ENCODE measurements around the gene CD200.
"Not testable (repeated sequence)": the region's sequence is repeated elsewhere in the genome, so short reads cannot be mapped to it uniquely, and the experiment has no call there.

Gene CD200

GRCh38 chr3:112390783-112391641 is 58.1 kb downstream of the CD200 start:
- DNase-seq (ENCODE audit: low read depth), result peak; percentile 72

GRCh38 chr3:112391648-112392047 is 58.7 kb downstream of the CD200 start:
- DNase-seq (ENCODE audit: low read depth), result no peak

- no peak for DNase-seq (ENCODE audit: low read depth)
Observed at GRCh38 chr3:112392393-112393359, 59.7 kb downstream of the CD200 start.

- no peak for DNase-seq (ENCODE audit: low read depth)
Observed at GRCh38 chr3:112393360-112393728, 60.4 kb downstream of the CD200 start.

GRCh38 chr3:112394003-112394640 is 61.2 kb downstream of the CD200 start:
- DNase-seq (ENCODE audit: low read depth), result peak; percentile 59

GRCh38 chr3:112395181-112395895 is 62.4 kb downstream of the CD200 start:
- peak; percentile 25 for DNase-seq (ENCODE audit: low read depth)

DNA sequence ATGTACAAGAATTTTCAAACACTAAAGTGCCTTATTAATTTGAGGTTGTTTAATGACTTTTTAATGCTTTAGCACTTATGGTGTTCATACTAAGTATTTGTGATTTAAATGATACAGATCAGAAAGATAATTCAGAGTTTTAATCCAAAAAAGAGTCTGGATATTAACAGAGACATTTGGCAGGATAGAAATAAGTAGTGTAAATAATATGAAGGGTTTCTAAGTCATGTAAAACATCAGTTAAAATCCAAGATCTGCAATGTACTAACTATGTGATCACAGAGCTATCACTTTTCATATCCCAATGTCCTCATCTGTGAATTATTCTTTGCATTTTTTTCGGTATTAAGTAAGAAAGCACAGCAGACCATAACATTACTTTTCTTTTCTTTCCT is 62.9 kb downstream of the CD200 start:
- DNase-seq (ENCODE audit: low read depth), result no peak

DNA sequence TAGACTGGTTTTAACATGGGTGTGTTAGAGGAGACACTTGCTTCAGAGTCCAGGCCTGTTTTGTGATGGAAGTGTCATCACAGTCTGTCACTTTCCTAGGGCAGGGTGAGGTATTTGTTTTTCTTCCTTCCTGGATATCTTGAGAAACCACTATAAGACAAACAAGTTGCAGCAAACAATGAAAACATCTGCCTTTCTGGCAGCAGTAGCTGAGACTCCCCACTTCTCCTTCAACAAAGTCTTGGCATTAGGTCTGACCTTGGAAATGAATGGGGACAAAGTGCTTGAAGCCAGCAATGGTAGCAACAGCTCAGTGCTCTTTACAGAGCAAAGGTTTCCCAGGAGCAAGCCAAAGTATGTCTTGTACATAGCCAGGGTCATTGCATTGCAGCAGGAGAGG is 64.6 kb downstream of the CD200 start:
- no peak for DNase-seq (ENCODE audit: low read depth)

DNA sequence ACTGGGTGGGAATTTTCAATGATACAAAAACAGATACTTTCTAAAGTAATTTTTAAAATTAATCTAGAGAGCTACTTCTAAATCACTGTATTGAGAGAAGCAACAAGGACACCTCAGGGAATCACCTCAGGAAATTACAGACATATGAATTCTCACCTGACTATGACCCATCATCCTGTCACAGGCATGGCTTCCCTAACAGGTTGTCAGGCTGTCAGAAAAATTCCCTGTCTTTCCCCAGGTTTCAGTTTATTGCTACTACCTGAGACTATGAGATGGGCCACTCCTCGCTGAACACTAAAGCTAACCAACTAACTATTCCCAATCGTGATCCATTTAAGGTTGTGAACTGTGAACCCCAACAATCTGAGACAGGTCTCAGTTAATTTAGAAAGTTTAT is 66.1 kb downstream of the CD200 start:
- no peak for DNase-seq (ENCODE audit: low read depth)

DNA sequence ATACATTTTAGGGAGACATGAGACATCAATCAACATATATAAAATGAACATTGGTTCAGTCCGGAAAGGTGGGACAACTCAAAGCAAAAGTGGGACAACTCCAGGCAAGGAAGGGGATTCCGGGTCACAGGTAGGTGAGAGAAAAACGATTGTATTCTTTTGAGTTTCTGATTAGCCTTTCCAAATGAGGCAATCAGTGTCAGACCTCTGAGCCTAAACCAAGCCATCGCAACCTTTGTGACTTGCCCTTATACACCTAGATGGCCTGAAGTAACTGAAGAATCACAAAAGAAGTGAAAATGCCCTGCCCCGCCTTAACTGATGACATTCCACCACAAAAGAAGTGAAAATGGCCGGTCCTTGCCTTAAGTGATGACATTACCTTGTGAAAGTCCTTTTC is 66.6 kb downstream of the CD200 start:
- not testable (repeated sequence) for DNase-seq (ENCODE audit: low read depth)

DNA sequence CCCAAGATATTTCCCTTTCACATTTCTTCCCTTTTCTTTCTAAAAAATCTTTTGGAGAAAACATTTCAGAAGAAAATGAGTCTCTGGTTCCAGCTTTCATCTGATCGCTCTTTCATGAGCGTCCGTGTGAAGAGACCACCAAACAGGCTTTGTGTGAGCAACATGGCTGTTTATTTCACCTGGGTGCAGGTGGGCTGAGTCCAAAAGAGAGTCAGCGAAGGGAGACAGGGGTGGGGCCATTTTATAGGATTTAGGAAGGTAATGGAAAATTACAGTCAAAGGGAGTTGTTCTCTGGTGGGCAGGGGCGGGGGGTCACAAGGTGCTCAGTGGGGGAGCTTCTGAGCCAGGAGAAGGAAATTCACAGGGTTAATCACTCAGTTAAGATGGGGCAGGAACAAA is 67.4 kb downstream of the CD200 start:
- not testable (repeated sequence) for DNase-seq (ENCODE audit: low read depth)

- DNase-seq (ENCODE audit: low read depth), result no peak
Observed at GRCh38 chr3:112401617-112402016, 68.7 kb downstream of the CD200 start.

GRCh38 chr3:112403103-112403502 is 70.1 kb downstream of the CD200 start:
- no peak for DNase-seq (ENCODE audit: low read depth)

DNA sequence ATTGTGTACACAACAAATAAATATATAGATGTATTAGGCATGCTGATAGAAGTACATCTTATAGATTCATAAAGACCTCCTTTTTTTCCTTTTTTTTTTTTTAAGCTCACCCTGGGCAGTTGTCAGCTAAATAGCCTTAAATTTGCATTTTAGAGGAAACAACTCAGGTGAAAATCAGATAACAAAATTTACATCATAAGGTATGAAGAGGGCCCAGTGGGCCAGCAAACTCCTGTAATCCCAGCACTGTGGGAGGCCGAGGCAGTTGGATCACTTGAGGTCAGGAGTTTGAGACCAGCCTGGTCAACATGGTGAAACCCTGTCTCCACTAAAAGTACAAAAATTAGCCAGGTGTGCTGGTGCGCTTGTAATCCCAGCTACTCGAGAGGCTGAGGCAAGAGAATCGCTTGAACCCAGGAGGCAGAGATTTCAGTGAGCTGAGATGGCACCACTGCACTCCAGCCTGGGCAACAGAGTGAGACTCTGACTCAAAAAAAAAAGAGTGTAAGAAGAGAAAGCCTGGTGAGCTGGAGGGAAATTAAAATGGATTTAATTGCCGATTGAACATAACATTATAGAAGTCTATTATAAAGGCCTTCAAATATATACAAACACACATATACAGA is 72.1 kb downstream of the CD200 start:
- not testable (repeated sequence) for DNase-seq (ENCODE audit: low read depth)

GRCh38 chr3:112405845-112406244 is 72.9 kb downstream of the CD200 start:
- no peak for DNase-seq (ENCODE audit: low read depth)

- no peak for DNase-seq (ENCODE audit: low read depth)
Observed at GRCh38 chr3:112407214-112407887, 74.4 kb downstream of the CD200 start.

DNA sequence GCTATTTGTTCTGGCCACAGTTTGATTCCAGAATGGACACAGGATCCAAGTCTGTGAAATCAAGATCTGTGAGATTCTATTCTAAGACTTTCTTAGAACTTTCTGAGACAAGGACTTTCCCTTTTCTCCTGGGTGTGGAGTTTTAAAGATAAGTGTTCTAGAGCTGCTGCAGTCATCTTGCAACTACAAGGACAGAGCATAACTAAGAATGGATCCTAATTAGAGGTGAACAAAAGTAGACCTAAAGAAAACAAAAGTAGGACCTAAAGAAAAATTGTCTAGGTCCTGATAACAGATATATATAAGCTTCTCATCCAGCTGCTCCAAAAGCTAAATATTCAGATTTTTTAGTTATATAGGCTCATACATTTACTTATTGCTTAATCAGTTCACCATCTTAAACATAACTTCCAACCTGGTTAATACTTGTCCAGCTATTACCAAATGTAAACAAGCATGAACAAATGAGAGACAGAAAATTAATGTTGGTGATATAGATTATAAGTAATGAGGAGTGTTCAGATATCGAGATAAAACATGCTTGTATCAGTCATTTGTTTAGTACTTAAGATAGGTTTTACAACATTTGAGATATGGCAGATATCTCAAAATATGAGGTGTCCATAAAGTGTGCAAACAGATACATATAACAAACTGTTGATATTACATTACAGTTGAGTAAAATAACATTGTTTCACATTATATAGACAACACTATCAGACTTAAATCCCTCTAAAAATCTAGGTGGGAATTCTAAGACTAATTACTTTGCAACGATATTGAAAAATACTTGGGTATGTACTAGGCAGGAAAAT is 75.1 kb downstream of the CD200 start:
- no peak for DNase-seq (ENCODE audit: low read depth)

GRCh38 chr3:112409041-112409440 is 76.1 kb downstream of the CD200 start:
- DNase-seq (ENCODE audit: low read depth), result no peak

- DNase-seq (ENCODE audit: low read depth), result no peak
Observed at GRCh38 chr3:112411425-112411824, 78.5 kb downstream of the CD200 start.

All from fibroblast of gingiva (primary cell).